K562 (cell line): Measurements from ENCODE around the gene DYNLL1. TPM values are rescaled to one million over a fixed set of nuclear protein-coding genes. Genes with fewer than 3 reads are reported as not detected.
A peak's percentile ranks its signal among the peaks of the same experiment; 100 is the strongest.

Experiments used
- CREB1 ChIP-seq, 2 experiments: sonication (generic) in 1 of 2; formaldehyde crosslinking in 1 of 2; IDR thresholded peaks; 2 replicates each; pipeline versions ENCODE4 v1.6.1 to v1.8.0; 2012 to 2022; ENCODE audit warnings: inconsistent platforms in 1 of 2, mild to moderate bottlenecking in 1 of 2, missing genetic modification reagents in 1 of 2, moderate library complexity in 1 of 2
- EP400 ChIP-seq: fragments of 450-650 bp; IDR thresholded peaks from 2 replicates; pipeline ENCODE4 v1.6.1; 2017; ENCODE audit warnings: antibody characterized with exemption, mild to moderate bottlenecking, moderate library complexity
- NFRKB ChIP-seq: fragments of 450-650 bp; IDR thresholded peaks from 2 replicates; pipeline ENCODE4 v1.6.1; 2016; ENCODE audit warnings: low read depth
- NRF1 ChIP-seq, 2 experiments: fragments of 450-650 bp; IDR thresholded peaks in 1 of 2; conservative IDR thresholded peaks in 1 of 2; 2 replicates each; pipeline ENCODE4 v1.6.1; 2014; ENCODE audit warnings: mild to moderate bottlenecking in 2 of 2
- POLR2B ChIP-seq: fragments of 450-650 bp; IDR thresholded peaks from 2 replicates; pipeline ENCODE4 v1.6.1; 2018; ENCODE audit warnings: low read depth; ENCODE audit not compliant: partially characterized antibody
- PURB ChIP-seq: sonication (generic); formaldehyde crosslinking; IDR thresholded peaks from 2 replicates; pipeline ENCODE4 v1.9.0; 2021; ENCODE audit warnings: low read depth, mild to moderate bottlenecking, missing genetic modification reagents
- RBFOX2 ChIP-seq: fragments of 200-400 bp; formaldehyde crosslinking; IDR thresholded peaks from 2 replicates; pipeline ENCODE4 v1.6.1; 2017; ENCODE audit warnings: low read depth, mild to moderate bottlenecking, low read length, moderate library complexity
- RBM15 ChIP-seq: fragments of 200-400 bp; formaldehyde crosslinking; IDR thresholded peaks from 2 replicates; pipeline ENCODE4 v1.6.1; 2018; ENCODE audit warnings: mild to moderate bottlenecking, low read length, moderate library complexity; ENCODE audit not compliant: insufficient read depth
- SIN3B ChIP-seq: fragments of 450-650 bp; IDR thresholded peaks from 2 replicates; pipeline ENCODE4 v1.6.1; 2017; ENCODE audit warnings: low read depth, mild to moderate bottlenecking, moderate library complexity
- TAF9B ChIP-seq: fragments of 450-650 bp; IDR thresholded peaks from 2 replicates; pipeline ENCODE4 v1.6.1; 2018; ENCODE audit warnings: mild to moderate bottlenecking; ENCODE audit not compliant: partially characterized antibody
- ZNF384 ChIP-seq: IDR thresholded peaks from 2 replicates; pipeline ENCODE4 v1.6.1; 2012; ENCODE audit warnings: low read depth, low read length, improper control_type of control experiment
- polyA plus RNA-seq, 8 experiments: library from polyadenylated mRNA; depleted of rRNA in 4 of 8; stranded (reverse) in 5 of 8; unstranded in 3 of 8; fragments of >200 nt; fragmentation: Nextera tagmentation in 2 of 8; fragmentation: Illumina TruSeq in 1 of 8; extraction: Ambion mirVana in 2 of 8; extraction: Trizol in 1 of 8; gene quantifications; 2 replicates each; pipeline versions ENCODE4 v1.2.1 to v1.2.3, GENCODE V29; 2011 to 2014; ENCODE audit warnings: inconsistent platforms in 1 of 8, missing spikeins in 1 of 8
- total RNA-seq, 7 experiments: library from RNA; depleted of rRNA in 6 of 7; stranded (reverse); fragments of >200 nt in 6 of 7; fragmentation: Illumina TruSeq in 2 of 7; extraction: Trizol in 2 of 7; gene quantifications; 2 replicates each; pipeline versions ENCODE4 v1.2.1 to v1.2.3, GENCODE V29; 2011 to 2021; ENCODE audit warnings: low replicate concordance in 1 of 7
- TF ChIP-seq, protein P1 (sequence below): IDR thresholded peaks from 2 replicates; pipeline ENCODE4 v1.6.1; 2011; ENCODE audit warnings: borderline replicate concordance, low read depth, mild to moderate bottlenecking, moderate library complexity, low read length; ENCODE audit not compliant: insufficient read depth, poor library complexity, severe bottlenecking
- TF ChIP-seq, protein P2 (sequence below): sonication (generic); formaldehyde crosslinking; IDR thresholded peaks from 2 replicates; pipeline ENCODE4 v1.8.0; 2022; ENCODE audit warnings: mild to moderate bottlenecking, missing genetic modification reagents
- TF ChIP-seq, protein P3 (sequence below): fragments of 450-650 bp; IDR thresholded peaks from 2 replicates; pipeline ENCODE4 v1.6.1; 2016; ENCODE audit warnings: borderline replicate concordance
- TF ChIP-seq, protein P4 (sequence below): IDR thresholded peaks from 3 replicates; pipeline ENCODE4 v1.6.1; 2011; ENCODE audit warnings: borderline replicate concordance, mild to moderate bottlenecking; ENCODE audit not compliant: insufficient read length, insufficient read depth
- TF ChIP-seq, protein P5 (sequence below): fragments of 250-450 bp; sonication (Bioruptor Pico); IDR thresholded peaks from 2 replicates; pipeline ENCODE4 v1.8.0; 2021; ENCODE audit warnings: borderline replicate concordance, mild to moderate bottlenecking, moderate library complexity; ENCODE audit not compliant: poor library complexity, severe bottlenecking

Gene DYNLL1
- total and polyA plus RNA-seq, 9 of the 15 experiments (the other 6 are each of a cell fraction or from before 2014, with no cell fraction given): 303 to 1,112 (median 468) TPM

DNA sequence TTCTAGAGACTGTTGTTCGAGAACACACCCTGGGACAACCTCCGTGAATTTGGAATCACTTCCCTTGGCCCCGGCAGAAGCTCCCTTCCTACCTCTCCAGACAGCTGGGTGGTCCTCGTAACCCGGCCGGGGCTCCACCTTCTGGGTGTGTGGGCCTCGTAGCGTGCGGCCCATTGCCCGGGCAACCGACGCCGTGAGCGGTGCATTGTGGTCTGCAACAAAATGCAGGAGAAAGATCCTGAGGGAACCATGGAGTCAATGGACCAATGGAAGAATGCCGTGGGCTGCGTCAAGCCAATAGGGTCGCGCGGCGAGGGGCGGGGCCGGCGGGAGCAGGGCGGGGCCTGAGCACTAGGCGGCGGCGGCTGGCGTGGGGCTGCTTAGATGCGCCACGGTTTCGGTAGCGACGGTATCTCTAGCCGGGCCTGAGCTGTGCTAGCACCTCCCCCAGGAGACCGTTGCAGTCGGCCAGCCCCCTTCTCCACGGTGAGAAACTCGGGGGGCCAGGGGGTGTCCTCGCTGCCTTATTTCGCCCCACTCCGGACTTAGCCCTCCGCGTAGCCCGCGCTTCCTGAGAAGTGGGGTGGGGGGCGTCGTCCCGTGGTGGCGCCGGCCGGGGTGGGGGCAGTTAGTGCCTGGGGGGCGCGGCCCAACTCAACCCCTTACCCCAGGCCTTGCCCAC lies at the start of gene DYNLL1 (continued):
- TF ChIP-seq CREB1 (IDR thresholded peaks at IDR 0.05) (peak; percentile 76), CREB1 (CRISPR knock-in tag; IDR thresholded peaks at IDR 0.05) (peak; percentile 83), ZNF384 (peak; percentile 40; the same call in 1 of the 2 replicates), TAF9B (peak; percentile 81), NRF1 (conservative IDR thresholded peaks at IDR 0.05 in 1 of 2, IDR thresholded peaks at IDR 0.05 in 1 of 2) (peak; percentile 71), POLR2B (peak; percentile 85), RBM15 (no peak), EP400 (peak; percentile 73), RBFOX2 (peak; percentile 99), PURB (CRISPR knock-in tag) (no peak), NFRKB (no peak), SIN3B (no peak; the same call in 1 of the 2 replicates)
- TF ChIP-seq, protein P1, sequence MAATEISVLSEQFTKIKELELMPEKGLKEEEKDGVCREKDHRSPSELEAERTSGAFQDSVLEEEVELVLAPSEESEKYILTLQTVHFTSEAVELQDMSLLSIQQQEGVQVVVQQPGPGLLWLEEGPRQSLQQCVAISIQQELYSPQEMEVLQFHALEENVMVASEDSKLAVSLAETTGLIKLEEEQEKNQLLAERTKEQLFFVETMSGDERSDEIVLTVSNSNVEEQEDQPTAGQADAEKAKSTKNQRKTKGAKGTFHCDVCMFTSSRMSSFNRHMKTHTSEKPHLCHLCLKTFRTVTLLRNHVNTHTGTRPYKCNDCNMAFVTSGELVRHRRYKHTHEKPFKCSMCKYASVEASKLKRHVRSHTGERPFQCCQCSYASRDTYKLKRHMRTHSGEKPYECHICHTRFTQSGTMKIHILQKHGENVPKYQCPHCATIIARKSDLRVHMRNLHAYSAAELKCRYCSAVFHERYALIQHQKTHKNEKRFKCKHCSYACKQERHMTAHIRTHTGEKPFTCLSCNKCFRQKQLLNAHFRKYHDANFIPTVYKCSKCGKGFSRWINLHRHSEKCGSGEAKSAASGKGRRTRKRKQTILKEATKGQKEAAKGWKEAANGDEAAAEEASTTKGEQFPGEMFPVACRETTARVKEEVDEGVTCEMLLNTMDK: no peak
- TF ChIP-seq, protein P2, sequence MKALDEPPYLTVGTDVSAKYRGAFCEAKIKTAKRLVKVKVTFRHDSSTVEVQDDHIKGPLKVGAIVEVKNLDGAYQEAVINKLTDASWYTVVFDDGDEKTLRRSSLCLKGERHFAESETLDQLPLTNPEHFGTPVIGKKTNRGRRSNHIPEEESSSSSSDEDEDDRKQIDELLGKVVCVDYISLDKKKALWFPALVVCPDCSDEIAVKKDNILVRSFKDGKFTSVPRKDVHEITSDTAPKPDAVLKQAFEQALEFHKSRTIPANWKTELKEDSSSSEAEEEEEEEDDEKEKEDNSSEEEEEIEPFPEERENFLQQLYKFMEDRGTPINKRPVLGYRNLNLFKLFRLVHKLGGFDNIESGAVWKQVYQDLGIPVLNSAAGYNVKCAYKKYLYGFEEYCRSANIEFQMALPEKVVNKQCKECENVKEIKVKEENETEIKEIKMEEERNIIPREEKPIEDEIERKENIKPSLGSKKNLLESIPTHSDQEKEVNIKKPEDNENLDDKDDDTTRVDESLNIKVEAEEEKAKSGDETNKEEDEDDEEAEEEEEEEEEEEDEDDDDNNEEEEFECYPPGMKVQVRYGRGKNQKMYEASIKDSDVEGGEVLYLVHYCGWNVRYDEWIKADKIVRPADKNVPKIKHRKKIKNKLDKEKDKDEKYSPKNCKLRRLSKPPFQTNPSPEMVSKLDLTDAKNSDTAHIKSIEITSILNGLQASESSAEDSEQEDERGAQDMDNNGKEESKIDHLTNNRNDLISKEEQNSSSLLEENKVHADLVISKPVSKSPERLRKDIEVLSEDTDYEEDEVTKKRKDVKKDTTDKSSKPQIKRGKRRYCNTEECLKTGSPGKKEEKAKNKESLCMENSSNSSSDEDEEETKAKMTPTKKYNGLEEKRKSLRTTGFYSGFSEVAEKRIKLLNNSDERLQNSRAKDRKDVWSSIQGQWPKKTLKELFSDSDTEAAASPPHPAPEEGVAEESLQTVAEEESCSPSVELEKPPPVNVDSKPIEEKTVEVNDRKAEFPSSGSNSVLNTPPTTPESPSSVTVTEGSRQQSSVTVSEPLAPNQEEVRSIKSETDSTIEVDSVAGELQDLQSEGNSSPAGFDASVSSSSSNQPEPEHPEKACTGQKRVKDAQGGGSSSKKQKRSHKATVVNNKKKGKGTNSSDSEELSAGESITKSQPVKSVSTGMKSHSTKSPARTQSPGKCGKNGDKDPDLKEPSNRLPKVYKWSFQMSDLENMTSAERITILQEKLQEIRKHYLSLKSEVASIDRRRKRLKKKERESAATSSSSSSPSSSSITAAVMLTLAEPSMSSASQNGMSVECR: peak; percentile 98
- TF ChIP-seq, protein P3, sequence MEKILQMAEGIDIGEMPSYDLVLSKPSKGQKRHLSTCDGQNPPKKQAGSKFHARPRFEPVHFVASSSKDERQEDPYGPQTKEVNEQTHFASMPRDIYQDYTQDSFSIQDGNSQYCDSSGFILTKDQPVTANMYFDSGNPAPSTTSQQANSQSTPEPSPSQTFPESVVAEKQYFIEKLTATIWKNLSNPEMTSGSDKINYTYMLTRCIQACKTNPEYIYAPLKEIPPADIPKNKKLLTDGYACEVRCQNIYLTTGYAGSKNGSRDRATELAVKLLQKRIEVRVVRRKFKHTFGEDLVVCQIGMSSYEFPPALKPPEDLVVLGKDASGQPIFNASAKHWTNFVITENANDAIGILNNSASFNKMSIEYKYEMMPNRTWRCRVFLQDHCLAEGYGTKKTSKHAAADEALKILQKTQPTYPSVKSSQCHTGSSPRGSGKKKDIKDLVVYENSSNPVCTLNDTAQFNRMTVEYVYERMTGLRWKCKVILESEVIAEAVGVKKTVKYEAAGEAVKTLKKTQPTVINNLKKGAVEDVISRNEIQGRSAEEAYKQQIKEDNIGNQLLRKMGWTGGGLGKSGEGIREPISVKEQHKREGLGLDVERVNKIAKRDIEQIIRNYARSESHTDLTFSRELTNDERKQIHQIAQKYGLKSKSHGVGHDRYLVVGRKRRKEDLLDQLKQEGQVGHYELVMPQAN: peak; percentile 98
- TF ChIP-seq, protein P4, sequence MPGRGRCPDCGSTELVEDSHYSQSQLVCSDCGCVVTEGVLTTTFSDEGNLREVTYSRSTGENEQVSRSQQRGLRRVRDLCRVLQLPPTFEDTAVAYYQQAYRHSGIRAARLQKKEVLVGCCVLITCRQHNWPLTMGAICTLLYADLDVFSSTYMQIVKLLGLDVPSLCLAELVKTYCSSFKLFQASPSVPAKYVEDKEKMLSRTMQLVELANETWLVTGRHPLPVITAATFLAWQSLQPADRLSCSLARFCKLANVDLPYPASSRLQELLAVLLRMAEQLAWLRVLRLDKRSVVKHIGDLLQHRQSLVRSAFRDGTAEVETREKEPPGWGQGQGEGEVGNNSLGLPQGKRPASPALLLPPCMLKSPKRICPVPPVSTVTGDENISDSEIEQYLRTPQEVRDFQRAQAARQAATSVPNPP: no peak
- TF ChIP-seq, protein P5, sequence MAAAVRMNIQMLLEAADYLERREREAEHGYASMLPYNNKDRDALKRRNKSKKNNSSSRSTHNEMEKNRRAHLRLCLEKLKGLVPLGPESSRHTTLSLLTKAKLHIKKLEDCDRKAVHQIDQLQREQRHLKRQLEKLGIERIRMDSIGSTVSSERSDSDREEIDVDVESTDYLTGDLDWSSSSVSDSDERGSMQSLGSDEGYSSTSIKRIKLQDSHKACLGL (CRISPR knock-in tag): peak; percentile 81
